Hematopoietic multipotent progenitor cell treated with erythropoietin and hydrocortisone succinate and interleukin-3 and kit ligand, for 15 days (in vitro differentiated cells): ENCODE measurements around the gene JAM3.
"Not testable (repeated sequence)": the region's sequence is repeated elsewhere in the genome, so short reads cannot be mapped to it uniquely, and the experiment has no call there.

Source experiments
- DNase-seq: peaks from one replicate; pipeline ENCODE4 v3.0.0-alpha.2; 2015; ENCODE audit warnings: low spot score

Gene JAM3

GRCh38 chr11:134181707-134182106, 112.8 kb downstream of the JAM3 start:
- no peak for DNase-seq

- DNase-seq: not testable (repeated sequence)
Observed at GRCh38 chr11:134188092-134188491, 119.2 kb downstream of the JAM3 start.

- no peak for DNase-seq
Observed at GRCh38 chr11:134196756-134197155, 127.9 kb downstream of the JAM3 start.

GRCh38 chr11:134199531-134199930, 130.7 kb downstream of the JAM3 start:
- DNase-seq: no peak

- DNase-seq: no peak
Observed at GRCh38 chr11:134200688-134201087, 131.8 kb downstream of the JAM3 start.
